Astrocyte (in vitro differentiated cells and primary cell): ENCODE results near the gene ANKRD63. TPM values are rescaled to one million over a fixed set of nuclear protein-coding genes. Genes with fewer than 3 reads are reported as not detected.

Experiments
- DNase-seq: peaks from one replicate; pipeline ENCODE4 v3.0.0-alpha.2; 2010; ENCODE audit warnings: low read depth
- FAIRE-seq: peaks from 2 replicates; lab custom pipeline; 2011; peaks lifted over from hg19 to GRCh38; lab: Jason Lieb, UNC
- H2AFZ ChIP-seq: 2 replicates; pipeline ENCODE4 v1.6.0; 2012; ENCODE audit warnings: low read depth, low read length, inconsistent platforms
- H3K27ac ChIP-seq: 2 replicates; pipeline ENCODE4 v1.5.1; 2011; ENCODE audit warnings: low read depth, low read length, inconsistent platforms
- H3K27me3 ChIP-seq: 2 replicates; pipeline ENCODE4 v1.6.0; 2011; ENCODE audit warnings: low read length, inconsistent platforms; ENCODE audit not compliant: insufficient read depth
- H3K36me3 ChIP-seq: 2 replicates; pipeline ENCODE4 v1.5.1; 2011; ENCODE audit warnings: low read length, inconsistent platforms; ENCODE audit not compliant: insufficient read depth
- H3K4me1 ChIP-seq: 2 replicates; pipeline ENCODE4 v1.5.1; 2011; ENCODE audit warnings: low read length, inconsistent platforms; ENCODE audit not compliant: insufficient read depth
- H3K4me2 ChIP-seq: 2 replicates; pipeline ENCODE4 v1.6.0; 2012; ENCODE audit warnings: low read length, inconsistent platforms
- H3K4me3 ChIP-seq: 2 replicates; pipeline ENCODE4 v1.5.1; 2011; ENCODE audit warnings: low read depth, mild to moderate bottlenecking, low read length, inconsistent platforms; ENCODE audit not compliant: insufficient read depth
- H3K79me2 ChIP-seq: 2 replicates; pipeline ENCODE4 v1.6.0; 2012; ENCODE audit warnings: mild to moderate bottlenecking, low read length, inconsistent platforms; ENCODE audit not compliant: insufficient read depth
- H3K9ac ChIP-seq: 2 replicates; pipeline ENCODE4 v1.6.0; 2012; ENCODE audit warnings: mild to moderate bottlenecking, low read length, inconsistent platforms
- H3K9me3 ChIP-seq: 2 replicates; pipeline ENCODE4 v1.5.1; 2012; ENCODE audit warnings: low read depth, mild to moderate bottlenecking, low read length, inconsistent platforms; ENCODE audit not compliant: insufficient read depth
- H4K20me1 ChIP-seq: 2 replicates; pipeline ENCODE4 v1.6.0; 2012; ENCODE audit warnings: low read length, inconsistent platforms; ENCODE audit not compliant: insufficient read depth
- H3K27ac Mint-ChIP-seq: one replicate; pipeline ENCODE4 v1.8.0; 2021; ENCODE audit warnings: mild to moderate bottlenecking, mixed read lengths; ENCODE audit not compliant: unreplicated experiment
- H3K27me3 Mint-ChIP-seq: one replicate; pipeline ENCODE4 v1.8.0; 2021; ENCODE audit warnings: low read depth, mixed read lengths; ENCODE audit not compliant: unreplicated experiment
- H3K36me3 Mint-ChIP-seq: one replicate; pipeline ENCODE4 v1.8.0; 2021; ENCODE audit warnings: low read depth, mixed read lengths; ENCODE audit not compliant: unreplicated experiment
- H3K4me1 Mint-ChIP-seq: one replicate; pipeline ENCODE4 v1.8.0; 2021; ENCODE audit warnings: low read depth, mixed read lengths; ENCODE audit not compliant: unreplicated experiment
- H3K4me3 Mint-ChIP-seq: one replicate; pipeline ENCODE4 v1.8.0; 2021; ENCODE audit warnings: mild to moderate bottlenecking, moderate library complexity, mixed read lengths; ENCODE audit not compliant: unreplicated experiment
- H3K9me3 Mint-ChIP-seq: one replicate; pipeline ENCODE4 v1.8.0; 2021; ENCODE audit warnings: mild to moderate bottlenecking, mixed read lengths; ENCODE audit not compliant: unreplicated experiment
- EZH2 ChIP-seq: IDR thresholded peaks from 2 replicates; pipeline ENCODE4 v1.6.1; 2012; ENCODE audit warnings: mild to moderate bottlenecking, low read length, inconsistent platforms; ENCODE audit not compliant: insufficient read depth
- total RNA-seq: library from RNA; stranded (reverse); gene quantifications from 2 replicates; pipeline ENCODE4 v1.2.1, GENCODE V29; 2021
- TF ChIP-seq, protein P1 (sequence below): IDR thresholded peaks from 2 replicates; pipeline ENCODE4 v1.5.1; 2011; ENCODE audit warnings: low read depth, mild to moderate bottlenecking, inconsistent platforms, low read length, moderate library complexity; ENCODE audit not compliant: insufficient read depth

Gene ANKRD63
- total RNA-seq, 1 donor from 2014 or later, result not detected

DNA sequence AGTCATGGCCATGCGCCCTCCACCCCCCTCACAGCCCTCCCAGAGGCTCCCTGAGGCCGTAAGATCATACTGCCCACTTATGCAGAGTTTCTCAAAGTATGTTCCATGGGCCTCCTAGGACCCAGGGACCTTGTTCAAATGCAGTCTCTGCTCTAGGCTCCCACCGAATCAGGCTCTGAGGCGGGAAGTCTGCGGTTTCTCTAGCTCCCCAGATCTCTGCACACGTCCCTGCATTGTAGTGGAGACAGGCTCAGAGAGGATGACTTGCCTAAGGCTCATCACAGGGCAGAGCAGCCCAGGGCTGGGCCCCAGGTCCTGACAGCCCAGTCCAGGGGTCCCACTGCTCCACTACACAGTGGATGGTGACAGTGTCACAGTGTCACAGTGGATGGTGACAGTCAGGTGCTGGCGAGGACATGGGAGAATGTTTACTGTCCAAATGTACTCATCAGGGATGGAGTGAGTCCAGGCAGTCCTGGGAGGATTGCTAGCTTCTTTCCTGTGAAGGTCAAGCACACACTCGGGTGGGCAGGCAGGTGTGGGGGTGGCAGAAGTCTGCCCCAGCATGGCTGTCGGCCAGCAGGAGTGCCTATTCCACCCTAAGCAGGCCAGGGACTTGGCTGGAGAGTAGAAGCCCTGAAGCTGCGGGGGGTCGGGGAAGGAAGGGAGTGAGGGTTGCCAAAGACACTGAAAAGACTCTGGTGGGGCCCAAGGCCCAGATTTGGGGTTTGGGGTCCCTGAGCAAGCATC lies 12.4 kb downstream of the ANKRD63 start:
- Histone ChIP-seq H3K4me3 (no peak overlapping the region), H4K20me1 (no peaks in the 10 kb centered on the region), H3K4me1 (peaks cover 17% of the 10 kb centered on the region), H3K36me3 (no peaks in the 10 kb centered on the region), H3K4me2 (no peak overlapping the region), H3K27ac (no peak overlapping the region), H3K27me3 (no peaks in the 10 kb centered on the region), H3K79me2 (no peaks in the 10 kb centered on the region), H3K9me3 (no peaks in the 10 kb centered on the region), H2AFZ (no peak overlapping the region), H3K9ac (no peak overlapping the region)
- Mint-ChIP-seq H3K4me1 (peaks cover 8% of the 10 kb centered on the region), H3K27me3 (peaks cover 33% of the 10 kb centered on the region), H3K9me3 (no peaks in the 10 kb centered on the region), H3K27ac (no peak overlapping the region), H3K36me3 (no peaks in the 10 kb centered on the region), H3K4me3 (no peak overlapping the region)
- FAIRE-seq (no peak), DNase-seq (no peak)
- no peak for TF ChIP-seq EZH2
- TF ChIP-seq, protein P1, sequence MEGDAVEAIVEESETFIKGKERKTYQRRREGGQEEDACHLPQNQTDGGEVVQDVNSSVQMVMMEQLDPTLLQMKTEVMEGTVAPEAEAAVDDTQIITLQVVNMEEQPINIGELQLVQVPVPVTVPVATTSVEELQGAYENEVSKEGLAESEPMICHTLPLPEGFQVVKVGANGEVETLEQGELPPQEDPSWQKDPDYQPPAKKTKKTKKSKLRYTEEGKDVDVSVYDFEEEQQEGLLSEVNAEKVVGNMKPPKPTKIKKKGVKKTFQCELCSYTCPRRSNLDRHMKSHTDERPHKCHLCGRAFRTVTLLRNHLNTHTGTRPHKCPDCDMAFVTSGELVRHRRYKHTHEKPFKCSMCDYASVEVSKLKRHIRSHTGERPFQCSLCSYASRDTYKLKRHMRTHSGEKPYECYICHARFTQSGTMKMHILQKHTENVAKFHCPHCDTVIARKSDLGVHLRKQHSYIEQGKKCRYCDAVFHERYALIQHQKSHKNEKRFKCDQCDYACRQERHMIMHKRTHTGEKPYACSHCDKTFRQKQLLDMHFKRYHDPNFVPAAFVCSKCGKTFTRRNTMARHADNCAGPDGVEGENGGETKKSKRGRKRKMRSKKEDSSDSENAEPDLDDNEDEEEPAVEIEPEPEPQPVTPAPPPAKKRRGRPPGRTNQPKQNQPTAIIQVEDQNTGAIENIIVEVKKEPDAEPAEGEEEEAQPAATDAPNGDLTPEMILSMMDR, result no peak

DNA sequence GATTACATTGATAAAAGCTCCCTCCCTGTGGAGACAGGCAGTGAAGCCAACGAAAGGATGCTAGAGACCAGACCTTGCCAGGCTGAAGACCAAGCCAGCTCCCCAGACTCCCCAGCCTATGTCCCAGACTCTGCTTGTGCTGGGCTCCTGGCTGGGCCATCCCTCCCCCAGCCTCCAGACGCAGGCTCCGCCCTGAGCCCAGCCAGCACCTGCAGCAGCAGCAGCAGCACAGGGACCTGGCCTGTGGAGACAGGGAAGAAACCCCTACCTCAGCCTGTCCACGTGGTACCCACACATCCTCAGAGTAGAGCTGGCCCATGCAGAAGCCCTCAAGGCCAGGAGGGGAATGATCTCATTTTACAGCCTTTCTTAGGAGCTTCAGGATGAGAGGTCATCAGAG lies 13.3 kb downstream of the ANKRD63 start:
- no peaks in the 10 kb centered on the region for H3K79me2 ChIP-seq
- peaks cover 17% of the 10 kb centered on the region for H3K4me1 ChIP-seq
- H3K27ac ChIP-seq, result no peak overlapping the region
- DNase-seq (no peak), FAIRE-seq (no peak)
- H3K36me3 ChIP-seq, result no peaks in the 10 kb centered on the region
- Mint-ChIP-seq H3K4me3 (no peak overlapping the region), H3K27me3 (peaks cover 32% of the 10 kb centered on the region), H3K36me3 (no peaks in the 10 kb centered on the region), H3K4me1 (peaks cover 8% of the 10 kb centered on the region), H3K27ac (no peak overlapping the region), H3K9me3 (no peaks in the 10 kb centered on the region)
- no peaks in the 10 kb centered on the region for H4K20me1 ChIP-seq
- no peak for TF ChIP-seq EZH2
- TF ChIP-seq, protein P1, result no peak
- H3K4me2 ChIP-seq, result no peak overlapping the region
- H3K9me3 ChIP-seq, result no peaks in the 10 kb centered on the region
- no peaks in the 10 kb centered on the region for H3K27me3 ChIP-seq
- no peak overlapping the region for H3K9ac ChIP-seq
- H3K4me3 ChIP-seq, result no peak overlapping the region
- no peak overlapping the region for H2AFZ ChIP-seq

DNA sequence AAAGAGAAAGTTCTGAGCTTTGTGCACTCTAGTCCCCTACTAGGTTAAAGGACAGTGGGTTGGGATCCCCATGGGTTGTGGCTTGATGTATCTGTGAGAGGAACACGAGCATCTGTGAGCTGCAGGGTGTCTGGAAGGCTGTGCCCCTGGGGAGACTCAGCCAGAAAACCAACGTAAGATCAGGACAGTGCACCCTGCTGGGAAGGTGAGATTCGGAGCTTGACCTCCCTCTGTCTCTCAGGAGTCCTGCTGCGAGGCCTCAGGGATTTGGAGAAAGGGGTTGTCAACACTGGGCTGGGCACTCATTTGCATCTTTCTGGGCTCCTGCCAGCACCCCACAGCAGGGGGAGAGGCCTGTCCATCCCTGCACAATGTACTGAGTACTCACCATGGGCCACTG lies 15.2 kb downstream of the ANKRD63 start:
- Histone ChIP-seq H3K36me3 (no peaks in the 10 kb centered on the region), H3K9ac (no peak overlapping the region), H3K27ac (no peak overlapping the region), H3K4me2 (no peak overlapping the region), H3K4me1 (peaks cover 23% of the 10 kb centered on the region), H3K9me3 (no peaks in the 10 kb centered on the region), H3K27me3 (no peaks in the 10 kb centered on the region), H2AFZ (no peak overlapping the region), H3K79me2 (no peaks in the 10 kb centered on the region), H3K4me3 (no peak overlapping the region), H4K20me1 (no peaks in the 10 kb centered on the region)
- DNase-seq, result no peak
- peaks cover 16% of the 10 kb centered on the region for H3K4me1 Mint-ChIP-seq
- H3K4me3 Mint-ChIP-seq, result no peak overlapping the region
- H3K27me3 Mint-ChIP-seq, result peaks cover 24% of the 10 kb centered on the region
- no peak for FAIRE-seq
- H3K27ac Mint-ChIP-seq, result peak overlapping the region; percentile 47
- H3K9me3 Mint-ChIP-seq, result no peaks in the 10 kb centered on the region
- TF ChIP-seq, protein P1, result no peak
- TF ChIP-seq EZH2, result no peak
- H3K36me3 Mint-ChIP-seq, result peaks cover 3% of the 10 kb centered on the region
